Aorta (tissue), 5 donors: ENCODE results near the gene FAM149B1. TPM values are rescaled to one million over a fixed set of nuclear protein-coding genes. Genes with fewer than 3 reads are reported as not detected.
"Not testable (repeated sequence)": the region's sequence is repeated elsewhere in the genome, so short reads cannot be mapped to it uniquely, and the experiment has no call there.

Experiments
- ATAC-seq: fragments of 200-7000 bp; cut with Tn5 transposase; one replicate; pipeline ENCODE4 v1.9.1; 2022; ENCODE audit warnings: moderate library complexity; ENCODE audit not compliant: low FRiP score
- DNase-seq, 2 donors: peaks; one replicate each; pipeline ENCODE4 v3.0.0-alpha.2; 2020
- H3K27ac ChIP-seq, 2 donors: one replicate each; pipeline ENCODE4 v1.5.1; 2013; ENCODE audit warnings: low read length in 2 of 2, mild to moderate bottlenecking in 2 of 2, moderate library complexity in 2 of 2, control low read depth in 1 of 2, inconsistent platforms in 1 of 2, low read depth in 1 of 2
- H3K27me3 ChIP-seq, 2 donors: one replicate each; pipeline ENCODE4 v1.6.1; 2013; ENCODE audit warnings: control low read depth in 1 of 2, low read length in 1 of 2, mild to moderate bottlenecking in 1 of 2, moderate library complexity in 1 of 2; ENCODE audit not compliant: insufficient read depth in 2 of 2, control insufficient read depth in 1 of 2
- H3K36me3 ChIP-seq, 2 donors: one replicate each; pipeline ENCODE4 v1.6.1; 2013; ENCODE audit warnings: control low read depth in 1 of 2, low read length in 1 of 2, mild to moderate bottlenecking in 1 of 2; ENCODE audit not compliant: insufficient read depth in 2 of 2, control insufficient read depth in 1 of 2
- H3K4me1 ChIP-seq, 2 donors: one replicate each; pipeline ENCODE4 v1.6.1; 2013; ENCODE audit warnings: low read length in 2 of 2, control low read depth in 1 of 2, mild to moderate bottlenecking in 1 of 2, moderate library complexity in 1 of 2; ENCODE audit not compliant: insufficient read depth in 2 of 2, control insufficient read depth in 1 of 2
- H3K4me3 ChIP-seq, 2 donors: one replicate each; pipeline ENCODE4 v1.5.1; 2013; ENCODE audit warnings: low read length in 2 of 2, control low read depth in 1 of 2, mild to moderate bottlenecking in 1 of 2
- H3K9me3 ChIP-seq: one replicate; pipeline ENCODE4 v1.6.1; 2013; ENCODE audit warnings: mild to moderate bottlenecking, low read length; ENCODE audit not compliant: control insufficient read depth
- WGBS, 2 donors: extraction: QIAGEN DNeasy Blood & Tissue Kit; methylation state at CpG; one replicate each; pipeline ENCODE4 v1.1.7; 2013; 5-methylcytosine and 5-hydroxymethylcytosine counted together
- intact Hi-C, 2 donors: fragments of 100-400 bp; cut with DNase I; formaldehyde crosslinking; loops; one replicate each; pipeline versions ENCODE4 v1.14.2 to v1.15.0; 2022
- polyA plus RNA-seq, 2 donors: library from polyadenylated mRNA; stranded (reverse); fragments of 200-250 nt; gene quantifications; one replicate each; pipeline ENCODE4 v1.2.3, GENCODE V29; 2013
- total RNA-seq, 2 donors: library from RNA; stranded (reverse); fragmentation: NEBNext Ultra II Directional; extraction: Animal tissue kit (Norgen Biotek cat#: 25700); gene quantifications; one replicate each; pipeline ENCODE4 v1.2.1, GENCODE V29; 2021
- donor health status: healthy with polysubstance abuse.
- donor health status: Bipolar disorder and iron deficiency.
- donor health status: DM: no; HTN: no; CAD: no.
- donor health status: DM: no; HTN: no; CAD: no.
- donor health status: DM: yes; HTN: yes; CAD: no.

Gene FAM149B1
- total and polyA plus RNA-seq, 4 donors: 20.0 to 22.7 (median 21.7) TPM

- Histone ChIP-seq H3K36me3 (peaks cover 5 to 9% of the 10 kb centered on the region in 2 donors), H3K9me3 (no peaks in the 10 kb centered on the region), H3K27me3 (no peaks in the 10 kb centered on the region), H3K27ac (no peak overlapping the region), H3K4me1 (no peaks in the 10 kb centered on the region), H3K4me3 (no peak overlapping the region)
- intact Hi-C loops: no loop called here
- WGBS, 2 donors: 50 to 68% methylated on average over 2 of the region's 2 CpGs
- ATAC-seq (no peak), DNase-seq (no peak)
Observed at GRCh38 chr10:73139251-73139650, 28.7 kb upstream of the FAM149B1 start.

DNA sequence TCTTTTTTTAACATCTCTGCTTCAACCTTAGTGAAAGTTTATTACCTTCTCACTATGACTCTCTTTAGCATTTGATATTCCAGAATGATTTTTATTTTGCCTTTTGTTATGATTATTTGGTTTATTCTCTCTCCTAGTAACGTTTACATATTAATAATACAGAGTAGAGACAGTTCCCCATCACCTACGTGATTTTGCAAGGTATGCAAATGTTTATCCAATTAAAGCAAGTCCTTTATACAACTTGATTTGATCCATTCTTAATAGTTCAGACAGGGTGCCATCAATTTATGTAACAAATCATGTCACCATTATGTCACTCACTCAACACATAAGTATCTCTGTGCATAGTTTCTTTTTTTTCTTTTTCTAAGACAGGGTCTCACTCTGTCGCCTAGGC is 26.3 kb upstream of the FAM149B1 start:
- ATAC-seq (no peak), DNase-seq (no peak)
- WGBS, 2 donors: 75 to 82% methylated on average over 3 of the region's 3 CpGs
- H3K9me3 ChIP-seq: no peaks in the 10 kb centered on the region
- no peaks in the 10 kb centered on the region for H3K4me1 ChIP-seq
- no peak overlapping the region for H3K4me3 ChIP-seq
- intact Hi-C loops: no loop called here
- H3K36me3 ChIP-seq: peaks cover 9 to 10% of the 10 kb centered on the region in 2 donors
- no peaks in the 10 kb centered on the region for H3K27me3 ChIP-seq
- H3K27ac ChIP-seq: no peak overlapping the region

- ATAC-seq, intact Hi-C loops, H3K4me1 ChIP-seq, H3K36me3 ChIP-seq, H3K27ac ChIP-seq, H3K4me3 ChIP-seq, H3K27me3 ChIP-seq, H3K9me3 ChIP-seq, DNase-seq: not testable (repeated sequence)
- WGBS, 2 donors: 77 to 98% methylated on average over 7 of the region's 8 CpGs
Observed at GRCh38 chr10:73150633-73151413, 17.1 kb upstream of the FAM149B1 start.

DNA sequence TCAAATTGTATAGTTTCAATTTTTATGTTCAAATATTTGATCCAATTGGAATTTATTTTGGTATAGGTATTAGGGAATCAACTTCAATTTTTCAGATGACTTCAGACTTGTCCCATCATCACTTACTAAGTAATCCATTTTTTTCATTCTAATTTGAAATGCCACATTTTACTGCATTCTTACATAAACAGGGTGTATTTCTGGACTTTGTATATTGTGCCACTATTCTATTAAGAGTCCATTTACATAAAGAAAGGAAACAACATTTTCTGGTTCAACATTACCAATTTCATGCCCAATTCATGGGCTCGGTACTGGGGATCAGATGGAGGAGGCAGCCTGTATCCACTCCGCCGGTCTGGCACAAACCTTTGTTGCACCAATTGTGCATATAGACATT is 15.9 kb upstream of the FAM149B1 start:
- no peak for DNase-seq
- intact Hi-C loops: no loop called here
- WGBS, 2 donors: 95 to 97% methylated on average over 3 of the region's 3 CpGs

GRCh38 chr10:73156054-73156453 is 11.9 kb upstream of the FAM149B1 start:
- WGBS, 2 donors: 83% methylated on average over 3 of the region's 3 CpGs
- ATAC-seq (no peak), DNase-seq (no peak)
- no peak overlapping the region for H3K4me3 ChIP-seq
- no peaks in the 10 kb centered on the region for H3K9me3 ChIP-seq
- H3K36me3 ChIP-seq: peaks cover 0 to 2% of the 10 kb centered on the region in 2 donors
- intact Hi-C loops: no loop called here
- H3K27ac ChIP-seq: no peak overlapping the region
- no peaks in the 10 kb centered on the region for H3K27me3 ChIP-seq
- H3K4me1 ChIP-seq: no peaks in the 10 kb centered on the region

More for the DNA sequence above, 15.9 kb upstream of the FAM149B1 start:
- Histone ChIP-seq H3K9me3 (no peaks in the 10 kb centered on the region), H3K27ac (no peak overlapping the region), H3K4me1 (no peaks in the 10 kb centered on the region), H3K27me3 (no peaks in the 10 kb centered on the region), H3K36me3 (peaks cover 0 to 4% of the 10 kb centered on the region in 2 donors), H3K4me3 (no peak overlapping the region)
- ATAC-seq: no peak

GRCh38 chr10:73159038-73159648 is 8.8 kb upstream of the FAM149B1 start:
- WGBS, 2 donors: 3 to 4% methylated on average over 5 of the region's 5 CpGs
- no peaks in the 10 kb centered on the region for H3K9me3 ChIP-seq
- peak; percentile 63 to 81 for DNase-seq
- no peaks in the 10 kb centered on the region for H3K4me1 ChIP-seq
- intact Hi-C loops: no loop called here
- H3K27ac ChIP-seq: no peak overlapping the region
- H3K36me3 ChIP-seq: peaks cover 0 to 1% of the 10 kb centered on the region in 2 donors
- no peak for ATAC-seq
- no peaks in the 10 kb centered on the region for H3K27me3 ChIP-seq
- H3K4me3 ChIP-seq: no peak overlapping the region

DNA sequence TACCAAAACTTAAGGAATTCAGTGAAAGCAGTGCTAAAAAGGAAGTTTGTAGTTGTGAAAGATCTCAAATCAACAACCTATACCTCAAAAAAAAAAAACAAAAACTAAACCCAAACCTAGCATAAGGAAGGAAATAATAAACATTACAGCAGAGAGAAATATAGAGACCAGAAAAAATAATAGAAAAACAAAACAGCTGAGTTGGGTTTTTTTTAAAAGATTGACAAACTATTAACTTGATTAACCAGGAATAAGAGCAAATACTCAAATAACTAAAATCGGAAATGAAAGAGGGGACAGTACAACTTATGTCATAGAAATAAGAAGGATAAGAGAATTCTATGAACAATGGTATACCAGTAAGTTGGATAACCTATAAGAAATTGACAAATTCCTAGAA is 6.8 kb upstream of the FAM149B1 start:
- Histone ChIP-seq H3K4me3 (no peak overlapping the region), H3K27ac (no peak overlapping the region), H3K4me1 (no peaks in the 10 kb centered on the region), H3K27me3 (no peaks in the 10 kb centered on the region), H3K36me3 (no peaks in the 10 kb centered on the region), H3K9me3 (no peaks in the 10 kb centered on the region)
- ATAC-seq (no peak), DNase-seq (no peak)
- WGBS, 2 donors: 89 to 98% methylated on average over 1 of the region's 1 CpG
- intact Hi-C loops: loop anchor here in 1 of 2 donors (10.0 kb wide), 1 partner anchor 66 kb away; the partner anchor contains the start of gene P4HA1

DNA sequence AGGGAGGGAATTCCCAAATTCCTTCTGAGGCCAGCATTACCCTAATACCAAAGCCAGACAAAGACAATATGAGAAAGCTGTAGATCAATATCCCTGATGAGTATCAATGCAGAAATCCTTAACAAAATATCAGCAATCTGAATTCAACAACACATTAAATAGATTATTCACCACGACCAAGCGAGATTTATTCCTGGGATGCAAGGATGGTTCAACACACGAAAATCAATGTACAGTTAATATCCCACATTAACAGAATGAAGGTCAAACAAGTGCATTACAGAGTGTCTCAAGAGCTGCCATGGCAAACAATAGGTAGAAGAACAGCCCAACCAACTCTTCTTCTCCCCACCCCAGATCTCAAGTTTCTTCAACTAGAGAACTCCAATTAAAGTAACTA is 6.3 kb upstream of the FAM149B1 start:
- Histone ChIP-seq H3K4me1 (no peaks in the 10 kb centered on the region), H3K27ac (no peak overlapping the region), H3K27me3 (no peaks in the 10 kb centered on the region), H3K36me3 (no peaks in the 10 kb centered on the region), H3K4me3 (no peak overlapping the region), H3K9me3 (no peaks in the 10 kb centered on the region)
- 97% methylated on average over 3 of the region's 3 CpGs for WGBS, 2 donors
- DNase-seq (no peak), ATAC-seq (no peak)
- intact Hi-C loops: loop anchor here in 1 of 2 donors (10.0 kb wide), 1 partner anchor 67 kb away; the partner anchor contains the start of gene P4HA1

- no peak for ATAC-seq
- Histone ChIP-seq H3K27me3 (no peaks in the 10 kb centered on the region), H3K9me3 (no peaks in the 10 kb centered on the region), H3K36me3 (no peaks in the 10 kb centered on the region), H3K4me3 (no peak overlapping the region), H3K4me1 (no peaks in the 10 kb centered on the region), H3K27ac (no peak overlapping the region)
- intact Hi-C loops: loop anchor here in 1 of 2 donors (10.0 kb wide), 1 partner anchor 68 kb away; the partner anchor contains the start of gene P4HA1
- WGBS, 2 donors: 91 to 92% methylated on average over 2 of the region's 2 CpGs
- no peak for DNase-seq
Observed at GRCh38 chr10:73163096-73163495, 4.8 kb upstream of the FAM149B1 start.
